Thymus (tissue), 11 donors: ENCODE measurements around the gene IGF2R. TPM values are rescaled to one million over a fixed set of nuclear protein-coding genes. Genes with fewer than 3 reads are reported as not detected.
"Not testable (repeated sequence)": the region's sequence is repeated elsewhere in the genome, so short reads cannot be mapped to it uniquely, and the experiment has no call there.

Experiments used
- DNase-seq, 9 donors: peaks; one replicate each; pipeline ENCODE4 v3.0.0-alpha.2; 2013; ENCODE audit warnings: low spot score in 9 of 9, low read depth in 6 of 9, missing footprints in 1 of 9
- H3K27ac ChIP-seq, 2 donors: one replicate each; pipeline ENCODE4 v1.5.1; 2013; ENCODE audit warnings: control low read depth in 1 of 2, low read depth in 1 of 2, low read length in 1 of 2, mild to moderate bottlenecking in 1 of 2, moderate library complexity in 1 of 2
- H3K27me3 ChIP-seq, 2 donors: one replicate each; pipeline ENCODE4 v1.5.1; 2013; ENCODE audit warnings: low read length in 1 of 2; ENCODE audit not compliant: control insufficient read depth in 2 of 2, insufficient read depth in 1 of 2
- H3K36me3 ChIP-seq, 2 donors: one replicate each; pipeline ENCODE4 v1.5.1; 2013; ENCODE audit warnings: low read length in 1 of 2, mild to moderate bottlenecking in 1 of 2, moderate library complexity in 1 of 2; ENCODE audit not compliant: control insufficient read depth in 2 of 2, insufficient read depth in 2 of 2
- H3K4me1 ChIP-seq, 2 donors: one replicate each; pipeline ENCODE4 v1.5.1; 2013; ENCODE audit warnings: low read length in 2 of 2; ENCODE audit not compliant: control insufficient read depth in 2 of 2, insufficient read depth in 2 of 2
- H3K4me3 ChIP-seq, 2 donors: one replicate each; pipeline ENCODE4 v1.5.1; 2013; ENCODE audit warnings: low read length in 2 of 2, control low read depth in 1 of 2, mild to moderate bottlenecking in 1 of 2
- H3K9me3 ChIP-seq, 2 donors: one replicate each; pipeline ENCODE4 v1.5.1; 2013; ENCODE audit warnings: low read length in 1 of 2, mild to moderate bottlenecking in 1 of 2; ENCODE audit not compliant: control insufficient read depth in 2 of 2, insufficient read depth in 1 of 2
- WGBS: extraction: QIAGEN DNeasy Blood & Tissue Kit; methylation state at CpG from one replicate; pipeline ENCODE4 v1.1.7; 2013; 5-methylcytosine and 5-hydroxymethylcytosine counted together
- polyA plus RNA-seq: library from polyadenylated mRNA; stranded (reverse); fragments of 200-250 nt; gene quantifications from one replicate; pipeline ENCODE4 v1.2.3, GENCODE V29; 2013
- total RNA-seq: library from RNA; stranded (reverse); fragments of 120-200 nt; gene quantifications from one replicate; pipeline ENCODE4 v1.2.4, GENCODE V29; 2013
- donor health status: healthy.

Gene IGF2R
- total and polyA plus RNA-seq, 2 donors, result 16.3 to 16.6 TPM

GRCh38 chr6:160135907-160136655 lies 167.2 kb downstream of the IGF2R start:
- no peak overlapping the region for H3K27ac ChIP-seq
- peaks cover 0 to 3% of the 10 kb centered on the region in 2 donors for H3K9me3 ChIP-seq
- H3K27me3 ChIP-seq, result peaks cover 0 to 11% of the 10 kb centered on the region in 2 donors
- 75% methylated on average over 21 of the region's 21 CpGs for WGBS
- DNase-seq, result no peak
- H3K4me1 ChIP-seq, result no peaks in the 10 kb centered on the region
- no peaks in the 10 kb centered on the region for H3K36me3 ChIP-seq
- no peak overlapping the region for H3K4me3 ChIP-seq

DNA sequence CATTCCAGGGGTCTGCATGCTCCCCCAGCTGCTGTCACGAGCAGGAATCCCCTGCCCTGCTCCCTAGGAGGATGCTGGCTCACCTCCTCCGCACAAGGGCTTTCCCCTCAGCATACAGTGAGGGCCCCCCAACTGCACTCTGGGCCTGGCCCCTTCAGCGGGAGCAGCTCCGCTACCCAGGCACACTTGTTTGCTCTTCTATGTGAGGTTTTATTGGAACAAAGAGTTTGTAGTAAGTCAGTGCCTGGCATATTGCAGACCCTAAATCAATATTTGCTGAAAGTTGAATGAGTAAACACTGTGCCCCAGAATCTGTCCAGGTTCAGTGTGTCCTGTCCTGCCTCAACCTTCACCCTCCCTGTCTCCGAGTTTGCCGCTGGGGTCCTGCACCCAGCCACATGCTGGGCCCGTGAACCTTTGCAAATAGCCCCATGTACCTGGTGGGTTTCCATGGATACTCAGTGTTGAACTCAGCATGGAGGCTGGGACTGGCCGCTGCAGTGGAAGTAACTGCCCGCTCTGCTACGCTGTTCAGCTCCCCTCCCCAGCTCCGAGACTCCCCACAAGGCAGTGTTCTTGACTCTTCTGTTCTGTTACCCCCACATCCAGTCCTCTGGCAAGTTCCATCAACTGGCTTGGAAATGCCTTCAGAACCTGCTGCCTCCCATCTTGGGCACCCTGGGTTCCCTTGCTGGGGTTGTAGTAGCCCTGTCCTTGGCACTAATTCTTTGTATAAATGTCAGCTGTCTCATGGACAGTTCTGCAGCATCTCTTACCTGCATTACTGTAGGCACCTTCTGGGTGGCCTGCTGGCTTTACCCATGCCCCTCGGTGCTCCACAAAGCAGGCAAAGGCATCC lies 168.5 kb downstream of the IGF2R start:
- Histone ChIP-seq H3K27ac (no peak overlapping the region), H3K4me3 (no peak overlapping the region), H3K9me3 (peaks cover 0 to 3% of the 10 kb centered on the region in 2 donors), H3K36me3 (no peaks in the 10 kb centered on the region), H3K4me1 (no peaks in the 10 kb centered on the region), H3K27me3 (peaks cover 0 to 11% of the 10 kb centered on the region in 2 donors)
- no peak for DNase-seq
- WGBS, result 60% methylated on average over 12 of the region's 12 CpGs

- H3K4me3 ChIP-seq, result no peak overlapping the region
- H3K9me3 ChIP-seq, result peaks cover 0 to 3% of the 10 kb centered on the region in 2 donors
- peak; percentile 5 to 62 (median 26) for DNase-seq
- 58% methylated on average over 8 of the region's 8 CpGs for WGBS
- H3K27ac ChIP-seq, result no peak overlapping the region
- H3K36me3 ChIP-seq, result no peaks in the 10 kb centered on the region
- H3K27me3 ChIP-seq, result peaks cover 0 to 11% of the 10 kb centered on the region in 2 donors
- H3K4me1 ChIP-seq, result no peaks in the 10 kb centered on the region
Observed at GRCh38 chr6:160137989-160138835, 169.3 kb downstream of the IGF2R start.

DNA sequence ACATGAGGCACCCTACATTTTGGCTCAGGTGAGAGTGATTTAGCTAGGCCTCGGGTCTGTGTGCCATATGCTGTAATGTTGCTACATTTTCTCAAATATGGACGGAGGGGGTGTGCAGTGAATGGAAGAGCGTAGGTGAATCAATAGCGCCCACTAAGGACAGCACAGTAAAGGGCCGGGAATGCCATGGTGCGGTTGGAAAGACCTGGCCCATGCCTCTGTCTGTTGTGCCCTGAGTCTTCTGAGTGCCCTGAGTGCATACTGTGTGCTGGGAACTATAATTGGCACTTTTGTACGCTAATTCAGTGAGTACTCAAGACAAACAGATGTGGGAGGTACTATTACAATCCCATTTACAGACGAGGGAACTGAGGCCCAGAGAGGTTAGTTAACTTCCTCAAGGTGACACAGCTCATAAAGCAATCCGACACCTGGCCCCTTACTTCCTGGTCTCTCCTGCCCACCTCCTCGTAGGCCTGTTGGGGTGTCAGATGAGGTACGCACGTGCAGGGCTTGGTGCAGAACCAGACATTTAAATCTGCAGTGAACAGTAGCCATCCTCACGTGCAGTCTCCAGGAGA lies 170.0 kb downstream of the IGF2R start:
- Histone ChIP-seq H3K4me1 (no peaks in the 10 kb centered on the region), H3K36me3 (no peaks in the 10 kb centered on the region), H3K4me3 (no peak overlapping the region), H3K9me3 (peaks cover 0 to 3% of the 10 kb centered on the region in 2 donors), H3K27me3 (peaks cover 0 to 11% of the 10 kb centered on the region in 2 donors), H3K27ac (no peak overlapping the region)
- 94% methylated on average over 13 of the region's 13 CpGs for WGBS
- no peak for DNase-seq

DNA sequence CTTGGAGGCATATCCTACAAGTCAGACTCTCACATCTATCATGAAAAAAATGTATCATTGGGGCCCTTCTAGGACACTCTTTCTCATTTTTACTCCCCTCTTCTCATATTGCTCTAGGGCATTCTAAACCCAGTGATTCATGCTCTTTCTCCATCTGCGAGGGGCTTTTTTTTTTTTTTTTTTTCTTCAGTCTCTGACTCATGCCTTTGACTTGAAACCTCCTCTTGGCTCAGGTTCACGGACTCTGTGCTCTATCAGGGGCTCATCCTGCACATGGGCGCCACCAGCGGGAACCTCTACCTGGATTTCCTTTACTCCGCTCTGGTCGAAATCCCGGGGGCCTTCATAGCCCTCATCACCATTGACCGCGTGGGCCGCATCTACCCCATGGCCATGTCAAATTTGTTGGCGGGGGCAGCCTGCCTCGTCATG lies 170.6 kb downstream of the IGF2R start:
- H3K9me3 ChIP-seq, result peaks cover 0 to 3% of the 10 kb centered on the region in 2 donors
- H3K27ac ChIP-seq, result no peak overlapping the region
- H3K4me1 ChIP-seq, result no peaks in the 10 kb centered on the region
- DNase-seq, result no peak
- no peak overlapping the region for H3K4me3 ChIP-seq
- peaks cover 0 to 11% of the 10 kb centered on the region in 2 donors for H3K27me3 ChIP-seq
- no peaks in the 10 kb centered on the region for H3K36me3 ChIP-seq
- 97% methylated on average over 12 of the region's 12 CpGs for WGBS

DNA sequence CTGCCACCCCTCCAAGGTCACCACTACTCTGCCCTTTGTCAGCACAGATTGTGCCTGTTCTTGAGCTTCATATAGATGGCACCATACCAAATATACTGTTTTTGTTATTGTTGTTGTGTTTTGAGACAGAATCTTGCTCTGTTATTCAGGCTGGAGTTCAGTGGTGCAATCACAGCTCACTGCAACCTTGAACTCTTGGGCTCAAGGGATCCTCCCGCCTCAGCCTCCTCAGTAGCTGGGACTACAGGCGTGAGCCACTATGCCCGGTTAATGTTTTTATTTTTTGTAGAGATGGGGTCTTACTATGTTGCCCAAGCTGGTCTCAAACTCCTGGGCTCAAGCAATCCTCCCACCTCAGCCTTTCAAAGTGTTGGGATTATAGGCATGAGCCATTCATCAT lies 171.6 kb downstream of the IGF2R start:
- WGBS, result 84% methylated on average over 3 of the region's 3 CpGs
- peaks cover 0 to 11% of the 10 kb centered on the region in 2 donors for H3K27me3 ChIP-seq
- not testable (repeated sequence) for H3K36me3 ChIP-seq, H3K9me3 ChIP-seq, H3K4me3 ChIP-seq, DNase-seq, H3K4me1 ChIP-seq, H3K27ac ChIP-seq

DNA sequence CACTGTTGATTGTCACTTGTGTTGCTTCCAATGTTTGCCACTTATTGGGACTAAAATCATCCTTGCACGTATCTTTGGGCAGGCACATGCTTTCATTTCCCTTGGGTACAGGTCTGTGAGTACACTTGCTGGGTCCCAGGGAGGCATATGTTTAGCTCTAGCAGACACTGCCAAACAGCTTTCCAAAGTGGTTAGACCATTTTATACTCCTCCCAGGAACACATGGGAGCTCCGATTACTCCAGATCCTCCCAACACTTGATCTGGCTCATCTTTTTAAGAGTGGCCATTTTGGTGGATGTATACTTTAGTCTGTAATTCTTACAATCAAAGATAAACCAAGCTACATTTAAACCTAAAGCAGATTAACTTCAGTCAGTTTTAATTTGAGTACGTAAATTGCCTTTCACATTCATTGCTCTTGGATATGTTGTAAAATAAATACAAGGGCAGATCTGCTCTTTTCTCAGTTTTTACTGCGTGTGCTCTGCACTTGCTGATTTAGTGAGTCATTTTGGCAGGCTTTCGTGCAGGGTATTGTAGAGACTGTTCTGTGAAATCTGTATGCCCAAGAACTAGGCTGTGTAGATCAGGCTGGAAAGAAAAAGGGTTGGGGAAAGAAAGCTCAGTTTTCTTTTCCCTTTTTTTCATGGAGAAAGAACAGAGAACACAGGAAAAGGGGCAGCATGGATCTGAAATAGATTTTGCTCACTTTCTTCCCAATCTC lies 172.3 kb downstream of the IGF2R start:
- H3K9me3 ChIP-seq, result peaks cover 0 to 3% of the 10 kb centered on the region in 2 donors
- no peak for DNase-seq
- H3K27ac ChIP-seq, result no peak overlapping the region

DNA sequence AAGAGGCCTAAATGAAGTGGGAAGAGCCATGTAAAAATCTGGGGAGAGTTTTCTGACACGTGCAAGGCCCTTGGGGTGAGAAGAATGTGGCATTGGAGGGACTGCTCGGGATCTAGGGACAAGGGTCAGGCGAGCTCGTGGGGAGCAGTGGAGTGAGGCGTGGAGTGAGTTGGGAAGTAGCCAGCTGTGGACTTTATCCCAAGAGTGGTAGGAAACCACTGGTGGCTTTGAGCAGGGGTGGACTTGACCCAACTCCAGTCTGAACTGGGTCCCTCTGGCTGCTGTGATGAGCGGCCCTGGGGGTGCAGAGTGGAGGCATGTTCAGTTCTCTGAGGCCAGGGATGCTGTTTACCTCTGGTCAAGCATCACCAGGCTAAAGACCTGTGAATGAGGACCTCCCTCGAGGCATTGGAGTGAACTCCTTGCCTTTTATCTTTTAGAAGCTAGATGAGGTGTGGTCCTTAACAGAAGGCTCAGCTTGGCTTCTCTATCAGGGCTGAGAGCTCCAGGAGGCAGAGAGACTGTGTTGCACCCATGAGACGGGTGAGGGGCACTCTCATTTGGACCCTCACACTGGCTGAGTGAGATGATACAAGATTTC lies 173.3 kb downstream of the IGF2R start:
- H3K9me3 ChIP-seq, result peaks cover 0 to 3% of the 10 kb centered on the region in 2 donors
- WGBS, result 88% methylated on average over 8 of the region's 8 CpGs
- no peaks in the 10 kb centered on the region for H3K4me1 ChIP-seq
- no peak overlapping the region for H3K4me3 ChIP-seq
- no peak for DNase-seq
- H3K36me3 ChIP-seq, result no peaks in the 10 kb centered on the region
- peaks cover 0 to 6% of the 10 kb centered on the region in 2 donors for H3K27me3 ChIP-seq
- H3K27ac ChIP-seq, result no peak overlapping the region

More for the DNA sequence above, 172.3 kb downstream of the IGF2R start:
- WGBS, result 89% methylated on average over 5 of the region's 5 CpGs
- Histone ChIP-seq H3K4me3 (no peak overlapping the region), H3K36me3 (no peaks in the 10 kb centered on the region), H3K27me3 (peaks cover 0 to 9% of the 10 kb centered on the region in 2 donors), H3K4me1 (no peaks in the 10 kb centered on the region)
